ENCODE results near the gene DEFB131B.
"Not testable (repeated sequence)": the region's sequence is repeated elsewhere in the genome, so short reads cannot be mapped to it uniquely, and the experiment has no call there.

Gene DEFB131B, protein sequence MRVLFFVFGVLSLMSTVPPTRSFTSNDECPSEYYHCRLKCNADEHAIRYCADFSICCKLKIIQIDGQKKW

DNA sequence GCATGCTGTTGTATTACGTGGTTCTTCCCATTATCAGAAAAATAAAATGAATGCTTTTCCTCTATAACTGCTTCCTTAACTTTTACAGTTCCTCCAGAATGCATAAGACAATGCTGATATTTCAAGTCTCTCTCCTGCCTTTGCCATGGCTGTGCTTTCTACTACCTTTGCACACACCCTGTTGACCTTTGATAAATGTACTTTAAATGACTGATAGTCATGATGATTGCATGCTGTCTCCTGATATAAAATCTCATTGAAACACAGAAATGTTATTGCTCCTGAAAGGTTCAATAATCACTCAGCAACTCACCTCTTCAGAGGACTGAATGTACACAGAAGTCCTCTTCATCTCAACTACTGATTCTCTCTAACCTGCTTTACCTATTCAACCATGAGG is at the start of gene DEFB131B:
Gene DEFB131B, plus strand, starts transcription at position 395 of the 400 bp plus-strand sequence. Its CDS starts 0 bp downstream, at position 395.
- DNase-seq, result not testable (repeated sequence)

DNA sequence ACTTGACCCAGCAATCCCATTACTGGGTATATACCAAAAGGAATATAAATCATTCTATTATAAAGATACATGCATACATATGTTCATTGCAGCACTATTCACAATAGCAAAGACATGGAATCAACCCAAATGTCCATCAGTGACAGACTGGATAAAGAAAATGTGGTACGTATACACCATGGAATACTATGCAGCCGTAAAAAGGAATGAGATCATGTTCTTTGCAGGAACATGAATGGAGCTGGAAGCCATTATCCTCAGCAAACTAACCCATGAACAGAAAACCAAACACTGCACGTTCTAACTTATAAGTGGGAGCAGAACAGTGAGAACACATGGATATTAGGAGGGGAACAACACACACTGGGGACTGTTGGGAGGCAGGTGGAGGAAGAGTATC is 49.0 kb upstream of the DEFB131B start:
- not testable (repeated sequence) for DNase-seq

DNA sequence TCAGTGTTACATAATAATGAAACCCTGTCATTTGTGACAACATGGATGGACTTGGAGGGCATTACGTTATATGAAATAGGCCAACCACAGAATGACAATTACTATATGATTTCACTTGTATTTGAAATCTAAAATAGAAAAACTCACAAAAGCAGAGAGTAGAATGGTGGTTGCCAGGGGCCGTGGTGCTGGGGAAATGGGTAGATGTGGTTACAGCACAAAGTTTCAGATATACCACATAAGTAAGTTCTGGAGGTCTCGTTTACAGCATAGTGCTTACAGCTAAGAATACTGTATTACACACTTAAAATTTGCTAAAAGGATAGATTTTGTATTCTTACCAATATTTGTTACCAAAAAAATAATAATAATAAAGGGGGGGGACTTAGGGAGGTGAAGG is 48.6 kb upstream of the DEFB131B start:
- not testable (repeated sequence) for DNase-seq

DNA sequence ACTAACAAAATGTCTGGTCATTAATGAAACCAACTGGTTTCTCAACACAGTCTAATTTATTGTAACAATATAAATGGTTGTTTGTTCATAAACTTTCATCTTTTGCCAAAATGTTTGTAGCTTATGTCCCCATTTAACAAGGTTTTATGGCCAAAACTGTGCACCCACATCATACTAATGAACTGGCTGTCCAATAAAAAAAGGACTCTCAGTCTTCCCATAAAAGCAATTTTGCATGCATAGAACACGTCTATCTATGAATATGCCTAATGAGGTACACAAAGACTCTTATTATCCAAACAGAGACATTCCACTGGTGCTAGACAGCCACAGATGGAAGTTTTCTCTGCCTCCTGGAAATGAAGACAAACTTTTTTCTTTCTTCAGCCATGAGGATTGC is 45.4 kb upstream of the DEFB131B start, which contains the start of gene DEFB108B:
Gene DEFB108B, plus strand, starts transcription at position 390 of the 400 bp plus-strand sequence. Its CDS starts 0 bp downstream, at position 390.
- DNase-seq, result not testable (repeated sequence)

DNA sequence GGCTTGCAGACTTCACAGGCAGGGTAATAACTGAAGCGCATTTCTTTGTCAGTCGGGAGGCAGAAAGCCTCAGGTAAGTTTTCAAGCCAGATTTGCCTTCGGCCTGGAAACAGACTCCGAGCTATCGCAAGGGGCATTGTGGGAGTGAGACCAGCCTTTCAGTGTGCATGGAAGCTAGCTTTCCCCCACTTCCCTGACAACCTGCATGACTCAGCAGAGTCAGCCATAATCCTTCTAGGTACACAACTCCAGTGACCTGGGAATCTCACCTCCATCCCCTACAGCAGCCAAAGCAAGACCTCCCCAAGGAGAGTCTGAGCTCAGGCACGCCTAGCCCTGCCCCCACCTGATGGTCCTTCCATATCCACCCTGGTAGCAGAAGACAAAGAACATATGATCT is 35.5 kb upstream of the DEFB131B start:
- DNase-seq, result not testable (repeated sequence)

DNA sequence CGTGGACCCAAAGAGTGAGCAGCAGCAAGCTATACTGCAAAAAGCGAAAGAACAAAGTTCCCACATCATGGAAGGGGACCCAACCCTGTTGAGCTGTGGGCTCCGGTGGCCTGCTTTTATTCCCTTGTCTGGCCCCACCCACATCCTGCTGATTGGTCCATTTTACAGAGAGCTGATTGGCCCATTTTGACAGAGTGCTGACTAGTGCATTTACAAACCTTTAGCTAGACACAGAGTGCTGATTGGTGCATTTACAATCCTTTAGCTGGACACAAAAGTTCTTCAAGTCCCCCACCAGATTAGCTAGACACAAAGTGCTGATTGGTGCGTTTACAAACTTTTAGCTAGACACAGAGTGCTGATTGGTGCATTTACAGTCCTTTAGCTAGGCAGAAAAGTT is 34.9 kb upstream of the DEFB131B start:
- not testable (repeated sequence) for DNase-seq

DNA sequence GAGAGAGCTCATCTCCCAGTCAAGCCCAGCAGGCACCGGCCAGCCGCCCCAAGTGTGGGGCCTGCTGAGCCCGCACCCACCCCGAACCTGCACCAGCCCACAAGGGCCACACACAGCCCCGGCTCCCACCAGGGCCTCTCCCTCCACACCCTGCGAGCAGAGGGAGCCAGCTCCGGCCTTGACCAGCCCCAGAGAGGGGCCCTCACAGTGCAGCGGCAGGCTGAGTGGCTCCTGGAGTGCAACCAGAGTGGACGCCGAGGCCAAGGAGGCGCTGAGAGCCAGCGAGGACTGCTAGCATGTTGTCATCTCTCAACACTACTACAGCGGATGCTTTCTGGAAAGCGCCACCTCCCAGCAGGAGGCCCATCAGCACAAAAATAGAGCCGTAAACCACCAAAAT is 34.4 kb upstream of the DEFB131B start:
- no peak for DNase-seq

DNA sequence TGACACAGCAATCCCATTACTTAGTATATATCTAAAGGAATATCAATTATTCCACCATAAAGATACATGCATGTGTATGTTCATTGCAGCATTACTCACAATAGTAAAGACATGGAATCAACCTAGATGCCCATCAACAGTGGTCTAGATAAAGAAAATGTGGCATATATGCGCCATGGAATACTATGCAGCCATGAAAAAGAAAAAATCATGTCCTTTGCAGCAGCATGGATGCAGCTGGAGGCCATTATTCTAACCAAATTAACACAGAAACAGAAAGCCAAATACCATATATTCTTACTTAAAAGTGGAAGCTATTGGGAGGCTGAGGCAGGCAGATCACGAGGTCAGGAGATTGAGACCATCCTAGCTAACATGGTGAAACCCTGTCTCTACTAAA is 24.4 kb upstream of the DEFB131B start:
- DNase-seq, result not testable (repeated sequence)

DNA sequence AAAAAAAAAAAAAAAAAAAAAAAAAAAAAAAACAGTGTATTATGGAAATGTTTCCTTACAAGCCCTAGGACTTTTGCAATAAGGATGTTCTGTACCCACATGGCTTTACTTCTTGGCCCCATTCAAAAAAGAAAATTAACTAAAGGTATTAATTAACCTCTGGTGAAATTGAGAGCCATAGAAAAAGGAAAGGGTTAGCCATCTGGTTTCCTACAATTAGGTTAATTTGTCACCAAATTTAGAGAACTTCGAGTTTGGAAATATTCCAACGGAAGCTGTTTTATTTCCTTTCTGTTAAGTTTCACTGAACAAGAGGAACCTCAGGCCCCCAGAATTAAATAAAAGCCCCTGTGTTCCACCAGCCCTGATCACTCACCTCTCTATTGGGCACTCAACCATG is 22.4 kb upstream of the DEFB131B start:
- not testable (repeated sequence) for DNase-seq

DNA sequence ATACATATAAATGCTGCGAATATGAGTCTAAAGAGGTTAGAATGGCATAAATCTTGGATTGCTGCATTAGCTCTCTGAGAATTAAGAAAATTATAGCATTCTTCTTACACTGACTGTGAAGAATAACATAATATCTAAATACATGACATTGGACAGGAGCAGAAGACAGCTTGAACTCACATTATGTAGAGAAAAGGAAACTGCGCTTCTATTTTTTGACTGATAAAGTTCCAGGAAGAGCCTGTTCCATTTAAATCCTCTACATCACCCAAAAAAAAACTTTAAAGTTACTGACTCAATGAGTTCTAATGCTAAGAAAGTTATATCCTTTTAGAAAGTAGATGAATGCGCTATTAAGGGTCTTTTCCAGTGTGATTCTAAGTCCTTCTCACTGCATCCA is 17.4 kb upstream of the DEFB131B start:
- not testable (repeated sequence) for DNase-seq

DNA sequence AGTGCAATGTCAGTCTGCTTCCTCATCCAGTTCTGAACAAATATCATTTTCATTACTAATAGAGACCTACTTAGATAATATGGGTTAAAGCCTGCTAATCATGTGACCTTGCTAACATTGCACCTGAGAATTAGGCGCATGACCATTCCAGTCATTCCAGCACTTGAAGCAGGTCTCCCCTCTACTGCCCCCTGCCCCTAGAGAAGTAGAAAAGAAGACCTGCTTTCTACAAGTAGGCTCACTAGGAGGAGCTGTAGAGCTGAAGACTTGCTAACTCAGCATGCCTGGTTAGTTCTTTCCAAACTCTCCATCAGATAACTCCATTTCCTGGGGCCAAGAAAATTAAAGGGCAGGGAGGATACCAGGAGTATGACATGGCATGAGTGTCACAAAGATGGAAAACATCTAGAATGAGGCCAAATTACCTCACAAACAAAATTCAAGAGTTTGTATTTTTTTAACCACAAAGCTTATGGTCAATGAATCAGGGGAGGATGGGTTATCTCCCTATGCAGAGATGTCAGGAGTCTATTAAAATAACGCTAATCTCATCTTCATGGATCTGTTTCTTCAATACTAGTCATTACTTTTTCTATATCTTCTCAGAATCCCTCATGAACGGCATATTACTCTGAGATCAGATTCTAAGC is 14.2 kb upstream of the DEFB131B start:
- peak; percentile 19 to 69 (median 24) for DNase-seq

DNA sequence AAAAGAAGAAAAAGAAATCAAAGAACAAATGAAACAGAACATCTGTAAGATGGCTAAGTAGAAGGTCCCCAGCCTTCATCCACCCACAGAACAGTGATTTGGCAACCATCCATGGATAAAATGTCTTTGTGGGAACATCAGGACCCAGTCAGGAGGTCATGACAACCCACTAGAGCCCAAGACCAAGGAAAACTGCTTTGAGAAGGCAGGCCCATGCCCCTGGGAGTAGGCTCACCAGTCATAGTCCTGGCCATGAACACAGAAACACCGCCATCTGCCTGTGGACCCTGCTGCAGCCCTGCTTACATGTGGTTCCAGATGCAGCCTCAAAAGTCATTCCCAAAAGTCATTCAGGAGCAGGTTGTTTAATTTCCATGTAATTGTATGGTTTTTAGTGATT is 11.0 kb upstream of the DEFB131B start:
- not testable (repeated sequence) for DNase-seq

DNA sequence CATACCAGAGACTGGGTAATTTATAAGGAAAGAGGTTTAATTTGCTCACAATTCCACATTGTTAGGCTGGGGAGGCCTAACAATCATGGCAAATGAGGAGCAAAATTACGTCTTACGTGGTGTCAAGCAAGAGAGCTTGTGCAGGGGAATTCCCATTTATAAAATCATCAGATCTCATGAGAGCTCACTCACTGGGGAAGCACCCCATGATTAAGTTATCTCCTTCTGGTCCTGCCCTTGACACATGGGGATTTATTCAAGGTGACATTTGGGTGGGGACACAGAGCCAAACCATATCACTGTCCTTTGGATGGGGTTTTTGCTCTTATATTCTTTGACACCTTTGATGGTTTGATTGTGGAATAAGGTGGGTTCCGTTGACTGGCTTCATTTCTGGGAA is 8.3 kb upstream of the DEFB131B start:
- not testable (repeated sequence) for DNase-seq

DNA sequence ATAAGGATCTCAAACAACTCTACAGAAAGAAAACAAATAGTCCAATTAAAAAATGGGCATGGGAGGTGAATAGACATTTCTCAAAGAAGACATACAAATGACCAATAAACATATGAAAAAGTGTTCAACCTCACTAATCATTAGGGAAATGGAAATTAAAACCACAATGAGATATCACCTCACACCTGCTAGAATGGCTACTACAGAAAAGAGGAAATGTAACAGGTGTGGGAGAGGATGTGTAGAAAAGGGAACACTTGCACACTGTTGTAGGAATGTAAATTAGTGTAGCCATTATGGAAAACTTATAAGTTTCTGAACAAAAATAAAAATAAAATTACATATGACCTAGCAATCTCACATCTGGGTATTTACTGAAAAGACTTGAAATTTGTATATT is 7.6 kb upstream of the DEFB131B start:
- not testable (repeated sequence) for DNase-seq

DNA sequence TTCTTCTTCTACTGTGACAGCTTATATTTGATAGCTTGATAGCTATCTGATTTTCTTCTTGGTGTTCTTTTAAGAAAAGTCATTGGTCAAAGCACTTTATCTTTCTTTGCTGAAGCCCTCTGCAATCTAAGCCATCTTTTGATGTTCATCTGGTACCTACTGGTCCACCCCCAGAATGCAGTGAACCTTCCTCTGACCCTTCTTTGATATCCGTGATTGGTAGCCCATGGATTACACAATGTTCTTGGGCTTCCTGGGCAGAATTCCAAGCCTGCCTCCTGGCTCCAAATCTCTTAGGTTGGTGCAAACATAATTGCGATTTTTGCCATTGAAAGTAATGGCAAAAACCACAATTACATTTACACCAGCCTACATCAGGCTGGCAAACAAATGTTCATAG is 2.0 kb upstream of the DEFB131B start:
- DNase-seq, result not testable (repeated sequence)

DNA sequence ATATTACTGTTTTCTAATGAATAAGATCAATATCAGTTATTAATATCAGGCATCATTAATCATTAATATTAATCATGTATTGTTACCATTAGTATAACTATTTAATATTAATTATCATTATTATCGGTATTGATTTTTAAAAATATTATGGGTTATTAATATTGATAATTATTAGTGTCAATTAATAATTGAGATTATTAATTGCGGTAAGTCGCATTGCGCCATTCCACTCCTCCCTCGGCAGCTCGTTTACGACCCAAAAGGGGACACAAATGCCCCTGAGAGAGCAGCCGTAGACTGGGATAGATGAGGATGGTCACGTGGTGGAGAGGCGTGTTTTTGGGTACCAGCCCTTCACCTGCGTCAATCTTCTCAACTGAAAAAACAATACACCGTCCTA is 7.6 kb downstream of the DEFB131B start:
- DNase-seq, result not testable (repeated sequence)

DNA sequence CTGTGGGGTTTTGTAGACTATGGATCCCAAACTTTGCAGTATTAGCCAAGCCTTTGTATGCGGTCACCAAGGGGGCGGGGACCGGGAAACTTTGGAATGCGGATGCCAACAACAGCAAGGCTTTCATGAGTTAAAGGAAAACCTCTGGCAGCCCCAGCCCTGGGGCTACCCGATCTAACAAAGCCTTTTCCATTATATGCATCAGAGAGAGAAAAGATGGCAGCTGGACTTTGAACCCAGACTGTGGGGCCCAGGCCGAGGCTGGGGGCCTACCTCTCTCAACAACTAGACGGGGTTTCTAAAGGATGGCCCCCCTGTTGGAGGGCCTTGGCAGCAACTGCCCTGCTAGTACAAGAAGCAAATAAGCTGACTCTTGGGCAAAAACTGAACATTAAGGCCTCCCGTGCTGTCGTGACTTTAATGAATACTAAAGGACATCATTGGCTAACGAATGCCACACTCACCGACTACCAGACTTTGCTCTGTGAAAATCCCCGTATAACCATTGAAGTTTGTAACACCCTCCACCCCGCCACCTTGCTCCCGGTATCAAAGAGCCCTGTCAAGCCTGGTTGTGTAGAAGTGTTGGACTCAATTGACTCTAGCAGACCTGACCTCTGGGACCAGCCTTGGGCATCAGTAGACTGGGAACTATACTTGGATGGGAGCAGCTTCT is 10.2 kb downstream of the DEFB131B start:
- DNase-seq, result not testable (repeated sequence)

DNA sequence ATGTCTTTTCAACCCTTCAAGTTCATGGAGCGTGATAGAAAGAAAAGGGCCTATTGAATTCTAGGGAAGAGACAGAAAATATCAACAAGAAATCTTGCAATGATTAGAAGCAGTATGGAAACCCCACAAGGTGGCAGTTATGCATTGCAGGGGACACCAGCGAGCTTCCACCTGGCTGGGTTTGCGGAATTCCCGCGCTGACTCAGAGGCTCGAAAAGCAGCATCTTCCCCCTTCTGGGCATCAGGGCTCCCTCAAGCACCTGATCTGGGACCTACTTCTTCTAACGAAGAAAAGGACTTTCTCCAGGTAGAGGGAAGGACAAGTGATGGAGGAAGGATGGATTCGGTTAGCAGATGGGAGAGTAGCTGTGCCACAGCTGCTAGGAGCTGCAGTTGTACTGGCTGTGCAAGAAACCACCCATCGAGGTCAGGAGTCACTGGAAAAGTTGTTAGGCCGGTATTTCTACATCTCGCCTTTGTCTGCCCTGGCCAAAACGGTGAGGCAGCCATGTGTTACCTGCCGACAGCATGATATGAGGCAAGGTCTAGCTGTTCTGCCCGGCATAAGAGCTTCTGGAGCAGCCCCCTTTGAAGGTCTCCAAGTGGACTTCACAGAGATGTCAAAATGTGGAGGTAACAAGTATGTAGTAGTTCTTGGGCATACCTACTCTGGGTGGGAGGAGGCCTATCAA is 11.1 kb downstream of the DEFB131B start:
- peak in 1 of 3 experiments; percentile 11 for DNase-seq

DNA sequence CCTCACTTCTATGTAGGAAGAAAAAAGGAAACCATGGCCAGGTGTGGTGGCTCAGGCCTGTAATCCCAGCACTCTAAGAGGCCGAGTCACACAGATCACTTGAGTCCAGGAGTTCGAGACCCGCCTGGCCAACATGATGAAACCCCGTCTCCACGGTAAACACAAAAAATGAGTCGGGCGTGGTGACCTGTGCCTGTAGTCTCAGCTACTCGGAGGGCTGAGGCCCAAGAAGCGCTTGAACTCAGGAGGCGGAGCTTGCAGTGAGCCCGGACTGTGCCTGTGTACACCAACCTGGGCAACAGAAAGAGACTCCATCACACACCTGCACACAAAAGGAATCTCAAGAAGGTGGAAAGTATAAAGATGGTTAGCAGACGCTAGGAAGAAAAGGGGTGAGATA is 17.7 kb downstream of the DEFB131B start:
- DNase-seq, result no peak

DNA sequence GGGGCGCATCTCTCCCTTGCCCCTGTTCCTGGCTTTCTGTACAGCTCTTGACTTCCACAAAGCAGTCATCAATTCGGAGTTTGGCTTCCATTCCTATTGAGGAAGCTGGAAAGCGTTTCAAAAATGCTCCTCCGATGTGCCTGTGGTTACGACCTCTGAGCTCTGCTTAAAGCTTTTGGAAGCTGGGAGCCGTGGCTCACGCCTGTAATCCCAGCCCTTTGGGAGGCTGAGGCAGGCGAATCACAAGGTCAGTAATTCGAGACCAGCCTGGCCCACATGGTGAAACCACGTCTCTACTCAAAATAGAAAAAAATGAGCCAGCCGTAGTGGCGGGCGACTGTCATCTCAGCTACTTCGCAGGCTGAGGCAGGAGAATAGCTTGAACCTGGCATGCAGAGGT is 22.9 kb downstream of the DEFB131B start:
- not testable (repeated sequence) for DNase-seq

DNA sequence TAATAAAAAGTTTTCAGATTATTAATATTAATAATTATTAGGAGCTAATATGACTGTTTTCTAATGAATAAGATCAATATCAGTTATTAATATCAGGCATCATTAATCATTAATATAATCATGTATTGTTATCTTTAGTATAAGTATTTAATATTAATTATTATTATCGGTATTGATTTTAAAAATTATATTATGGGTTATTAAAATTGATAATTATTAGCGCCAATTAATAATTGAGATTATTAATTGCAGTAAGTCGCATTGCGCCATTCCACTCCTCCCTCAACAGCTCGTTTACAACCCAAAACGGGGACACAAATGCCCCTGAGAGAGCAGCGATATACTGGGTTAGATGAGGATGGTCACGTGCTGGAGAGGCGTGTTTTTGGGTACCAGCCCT is 30.0 kb downstream of the DEFB131B start:
- DNase-seq, result no peak

DNA sequence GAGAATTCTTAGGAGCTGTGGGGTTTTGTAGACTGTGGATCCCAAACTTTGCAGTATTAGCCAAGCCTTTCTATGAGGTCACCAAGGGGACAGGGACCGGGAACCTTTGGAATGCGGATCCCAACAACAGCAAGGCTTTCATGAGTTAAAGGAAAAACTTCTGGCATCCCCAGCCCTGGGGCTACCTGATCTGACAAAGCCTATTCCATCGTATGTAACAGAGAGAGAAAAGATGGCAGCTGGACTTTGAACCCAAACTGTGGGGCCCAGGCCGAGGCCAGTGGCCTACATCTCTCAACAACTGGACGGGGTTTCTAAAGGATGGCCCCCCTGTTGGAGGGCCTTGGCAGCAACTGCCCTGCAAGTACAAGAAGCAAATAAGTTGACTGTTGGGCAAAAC is 32.5 kb downstream of the DEFB131B start:
- DNase-seq, result not testable (repeated sequence)

DNA sequence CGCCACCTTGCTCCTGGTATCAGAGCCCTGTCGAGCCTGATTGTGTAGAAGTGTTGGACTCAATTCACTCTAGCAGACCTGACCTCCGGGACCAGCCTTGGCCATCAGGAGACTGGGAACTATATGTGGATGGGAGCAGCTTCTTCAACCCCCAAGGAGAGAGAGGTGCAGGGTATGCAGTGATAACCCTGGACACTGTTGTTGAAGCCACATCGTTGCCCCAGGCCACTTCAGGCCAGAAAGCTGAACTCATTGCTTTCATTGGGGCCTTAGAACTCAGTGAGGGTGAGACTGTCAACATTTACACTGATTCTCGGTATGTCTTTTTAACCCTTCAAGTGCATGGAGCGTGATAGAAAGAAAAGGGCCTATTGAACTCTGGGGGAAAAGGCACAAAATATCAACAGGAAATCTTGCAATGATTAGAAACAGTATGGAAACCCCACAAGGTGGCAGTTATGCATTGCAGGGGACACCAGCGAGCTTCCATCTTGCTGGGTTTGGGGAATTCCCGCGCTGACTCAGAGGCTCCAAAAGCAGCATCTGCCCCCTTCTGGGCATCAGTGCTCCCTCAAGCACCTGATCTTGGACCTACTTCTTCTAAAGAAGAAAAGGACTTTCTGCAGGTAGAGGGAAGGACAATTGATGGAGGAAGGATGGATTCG is 33.2 kb downstream of the DEFB131B start:
- DNase-seq, result not testable (repeated sequence)
